HCT116 (cell line): ENCODE measurements around the gene ZNF554. TPM values are rescaled to one million over a fixed set of nuclear protein-coding genes. Genes with fewer than 3 reads are reported as not detected.

Experiments used
- ATAC-seq: fragments of 200-7000 bp; cut with Tn5 transposase; 2 replicates; pipeline ENCODE4 v1.9.1; 2020; ENCODE audit warnings: mild to moderate bottlenecking, moderate library complexity
- BruUV-seq: library from RNA; stranded (reverse); fragments of 400-500 nt; replicated peaks from 2 replicates; lab custom pipeline; 2021; lab: Mats Ljungman, UMichigan
- CTCF ChIA-PET: fragments of 300-600 bp; sonication (Branson Sonifier 250); formaldehyde crosslinking; loops from one replicate; lab custom pipeline; 2021; ENCODE audit warnings: antibody characterized with exemption; lab: Charles Lee
- POLR2A ChIA-PET: fragments of 300-600, 350-600 bp; sonication (Branson Sonifier 250); formaldehyde crosslinking; loops from one replicate; lab custom pipeline; 2021; ENCODE audit warnings: antibody characterized with exemption; lab: Charles Lee
- RAD21 ChIA-PET, 2 experiments: fragments of 300-600 bp; sonication (Branson Sonifier 250); formaldehyde crosslinking; loops; one replicate each; lab custom pipeline; 2023; ENCODE audit warnings: low total read pairs in 2 of 2; ENCODE audit not compliant: uncharacterized antibody in 2 of 2, unreplicated experiment in 2 of 2, low non-redundant PET in 1 of 2; lab: Charles Lee
- DNase-seq: peaks from one replicate; pipeline ENCODE4 v3.0.0-alpha.2; 2010; ENCODE audit warnings: low read depth, low spot score
- H2AFZ ChIP-seq: fragments of 200-600 bp; shearing (Covaris generic), sonication (generic); 2 replicates; pipeline ENCODE4 v1.6.1; 2017; ENCODE audit warnings: low read depth, mixed run types, mixed read lengths, antibody characterized with exemption, low read length; ENCODE audit not compliant: poor library complexity, severe bottlenecking
- H3K27ac ChIP-seq: 2 replicates; pipeline ENCODE4 v1.5.1; 2012; ENCODE audit warnings: low read depth, low read length
- H3K27me3 ChIP-seq: fragments of 200-600 bp; sonication (generic); 2 replicates; pipeline ENCODE4 v1.6.1; 2016; ENCODE audit warnings: mixed run types, low read length, mixed read lengths; ENCODE audit not compliant: insufficient read depth
- H3K36me3 ChIP-seq, 2 experiments: fragments of 200-500 bp in 1 of 2; fragments of 200-600 bp in 1 of 2; sonication (Bioruptor generic) in 1 of 2; sonication (generic) in 1 of 2; 2 replicates each; pipeline versions ENCODE4 v1.5.1 to v1.6.1; 2014 to 2016; ENCODE audit warnings: low read length in 2 of 2, inconsistent platforms in 1 of 2, mixed read lengths in 1 of 2, mixed run types in 1 of 2; ENCODE audit not compliant: insufficient read depth in 2 of 2, control insufficient read depth in 1 of 2
- H3K4me1 ChIP-seq, 2 experiments: fragments of 200-600 bp in 1 of 2; sonication (generic) in 1 of 2; 2 replicates each; pipeline versions ENCODE4 v1.5.1 to v1.6.1; 2012 to 2017; ENCODE audit warnings: low read length in 2 of 2, inconsistent platforms in 1 of 2, mild to moderate bottlenecking in 1 of 2, mixed read lengths in 1 of 2, mixed run types in 1 of 2, moderate library complexity in 1 of 2; ENCODE audit not compliant: insufficient read depth in 2 of 2, control insufficient read depth in 1 of 2
- H3K4me2 ChIP-seq: fragments of 200-600 bp; sonication (generic); 2 replicates; pipeline ENCODE4 v1.6.1; 2017; ENCODE audit warnings: mixed run types, low read length, mixed read lengths
- H3K4me3 ChIP-seq, 2 experiments: fragments of 200-600 bp in 1 of 2; sonication (generic) in 1 of 2; replicated peaks in 1 of 2; 2 replicates each; pipeline ENCODE4 v1.5.1; 2011 to 2016; ENCODE audit warnings: low read length in 2 of 2, control low read depth in 1 of 2, low read depth in 1 of 2, mild to moderate bottlenecking in 1 of 2, mixed read lengths in 1 of 2, mixed run types in 1 of 2
- H3K79me2 ChIP-seq: fragments of 200-600 bp; sonication (generic); 2 replicates; pipeline ENCODE4 v1.6.1; 2017; ENCODE audit warnings: mild to moderate bottlenecking, mixed run types, low read length, moderate library complexity, mixed read lengths; ENCODE audit not compliant: insufficient read depth
- H3K9ac ChIP-seq: fragments of 200-600 bp; sonication (generic); 2 replicates; pipeline ENCODE4 v1.6.1; 2016; ENCODE audit warnings: low read length, mixed read lengths
- H3K9me2 ChIP-seq: fragments of 200-600 bp; sonication (generic), shearing (Covaris generic); 2 replicates; pipeline ENCODE4 v1.6.1; 2017; ENCODE audit warnings: mixed run types, mild to moderate bottlenecking, moderate library complexity; ENCODE audit not compliant: insufficient read depth
- H3K9me3 ChIP-seq, 2 experiments: fragments of 200-500 bp in 1 of 2; fragments of 200-600 bp in 1 of 2; sonication (Bioruptor generic) in 1 of 2; sonication (generic) in 1 of 2; 2 replicates each; pipeline ENCODE4 v1.6.1; 2014 to 2017; ENCODE audit warnings: low read length in 2 of 2, mixed read lengths in 2 of 2, inconsistent platforms in 1 of 2, low read depth in 1 of 2, mild to moderate bottlenecking in 1 of 2, mixed run types in 1 of 2, moderate library complexity in 1 of 2; ENCODE audit not compliant: control insufficient read depth in 1 of 2, insufficient read depth in 1 of 2
- H4K20me1 ChIP-seq: fragments of 200-600 bp; sonication (generic), shearing (Covaris generic); 2 replicates; pipeline ENCODE4 v1.6.1; 2017; ENCODE audit warnings: mixed run types, mild to moderate bottlenecking, moderate library complexity; ENCODE audit not compliant: insufficient read depth
- CBX3 ChIP-seq: IDR thresholded peaks from 2 replicates; pipeline ENCODE4 v1.6.1; 2012; ENCODE audit warnings: low read depth
- CEBPB ChIP-seq: IDR thresholded peaks from 2 replicates; pipeline ENCODE4 v1.6.1; 2012; ENCODE audit warnings: low read depth
- CTCF ChIP-seq, 3 experiments: fragments of 200-600 bp in 1 of 3; sonication (generic) in 1 of 3; IDR thresholded peaks in 2 of 3; conservative IDR thresholded peaks in 1 of 3; 2 replicates each; pipeline ENCODE4 v1.5.1; 2012 to 2017; ENCODE audit warnings: low read depth in 2 of 3, low read length in 2 of 3, antibody characterized with exemption in 1 of 3, borderline replicate concordance in 1 of 3, control low read depth in 1 of 3, mild to moderate bottlenecking in 1 of 3, mixed read lengths in 1 of 3, mixed run types in 1 of 3, moderate library complexity in 1 of 3; ENCODE audit not compliant: insufficient read depth in 1 of 3
- ELF1 ChIP-seq: IDR thresholded peaks from 2 replicates; pipeline ENCODE4 v1.6.1; 2012; ENCODE audit warnings: low read depth, borderline replicate concordance
- EZH2 ChIP-seq: fragments of 200-600 bp; sonication (generic); IDR thresholded peaks from 2 replicates; pipeline ENCODE4 v1.6.1; 2017; ENCODE audit warnings: antibody characterized with exemption, mixed run types
- EZH2phosphoT487 ChIP-seq: fragments of 200-600 bp; IDR thresholded peaks from 2 replicates; pipeline ENCODE4 v1.6.1; 2018; ENCODE audit warnings: antibody characterized with exemption, borderline replicate concordance
- FOSL1 ChIP-seq: IDR thresholded peaks from 2 replicates; pipeline ENCODE4 v1.6.1; 2012; ENCODE audit warnings: low read depth
- POLR2A ChIP-seq: IDR thresholded peaks from 2 replicates; pipeline ENCODE4 v1.7.0; 2011; ENCODE audit warnings: borderline replicate concordance; ENCODE audit not compliant: insufficient read depth, insufficient read length; ENCODE audit errors: extremely low read depth
- POLR2AphosphoS5 ChIP-seq: IDR thresholded peaks from 2 replicates; pipeline ENCODE4 v1.6.1; 2011; ENCODE audit warnings: mild to moderate bottlenecking, low read depth, low read length, moderate library complexity
- RAD21 ChIP-seq: IDR thresholded peaks from 2 replicates; pipeline ENCODE4 v1.6.1; 2012; ENCODE audit warnings: low read depth, mild to moderate bottlenecking
- SRF ChIP-seq: IDR thresholded peaks from 2 replicates; pipeline ENCODE4 v1.6.1; 2012; ENCODE audit warnings: low read depth
- TCF7L2 ChIP-seq: IDR thresholded peaks from 2 replicates; pipeline ENCODE4 v1.7.0; 2011; ENCODE audit warnings: borderline replicate concordance, inconsistent platforms; ENCODE audit not compliant: insufficient read depth, insufficient read length; ENCODE audit errors: extremely low read depth
- ZFX ChIP-seq: fragments of 450-650 bp; IDR thresholded peaks from 2 replicates; pipeline ENCODE4 v1.6.1; 2017
- ZNF274 ChIP-seq: fragments of 200-500 bp; sonication (Bioruptor generic); IDR thresholded peaks from 2 replicates; pipeline ENCODE4 v1.6.1; 2014; ENCODE audit warnings: mild to moderate bottlenecking, low read depth, low read length, inconsistent platforms
- intact Hi-C: fragments of 100-400 bp; cut with micrococcal nuclease; formaldehyde crosslinking; loops from 2 replicates; pipeline ENCODE4 v1.10.0; 2022
- total RNA-seq: library from RNA; stranded (reverse); gene quantifications from one replicate; pipeline ENCODE4 v1.2.1, GENCODE V29; 2021; ENCODE audit not compliant: unreplicated experiment
- TF ChIP-seq, protein P1 (sequence below): IDR thresholded peaks from 2 replicates; pipeline ENCODE4 v1.6.1; 2012
- TF ChIP-seq, protein P2 (sequence below): IDR thresholded peaks from 2 replicates; pipeline ENCODE4 v1.6.1; 2012
- TF ChIP-seq, protein P3 (sequence below): IDR thresholded peaks from 2 replicates; pipeline ENCODE4 v1.6.1; 2012; ENCODE audit warnings: low read depth

Gene ZNF554
- total RNA-seq, 1 experiment from 2014 or later: 4.0 TPM

DNA sequence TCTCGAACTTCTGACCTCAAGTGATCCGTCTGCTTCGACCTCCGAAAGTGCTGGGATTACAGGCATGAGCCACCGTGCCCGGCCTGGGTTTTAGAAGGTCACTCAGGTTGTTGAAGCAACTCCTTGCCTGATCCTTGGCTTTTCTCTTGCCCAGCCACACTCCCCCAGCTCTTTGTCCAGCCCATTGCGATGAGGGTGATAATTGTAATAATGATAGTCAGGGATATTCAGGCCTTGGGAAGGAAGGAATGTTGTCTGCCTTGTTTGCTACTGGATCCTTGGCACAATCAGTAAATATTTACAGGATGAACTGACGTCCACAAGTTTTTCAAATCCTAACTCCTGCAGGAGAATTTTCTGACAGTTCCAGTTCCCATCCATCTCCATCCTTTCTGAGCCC, 32.6 kb upstream of the ZNF554 start (continued):
- TF ChIP-seq CTCF (IDR thresholded peaks at IDR 0.05 in 2 of 3, conservative IDR thresholded peaks at IDR 0.05 in 1 of 3; ENCODE audit: borderline replicate concordance in 1 of 3, insufficient read depth in 1 of 3, low read depth in 2 of 3, low read length in 2 of 3): no peak
- no peak for TF ChIP-seq EZH2phosphoT487
- TF ChIP-seq CEBPB: no peak
- no peak for TF ChIP-seq POLR2A

- no peak for ATAC-seq
- peaks cover 12 to 18% of the 10 kb centered on the region in 2 experiments; a peak in 3 of 4 replicates for H3K36me3 ChIP-seq
- H3K4me3 ChIP-seq: no peak overlapping the region
- H3K4me1 ChIP-seq: peaks cover 20 to 30% of the 10 kb centered on the region in 2 experiments
- no peak for DNase-seq
- no TSS peak for BruUV-seq
- H3K9me3 ChIP-seq: no peaks in the 10 kb centered on the region
- H3K27me3 ChIP-seq: no peaks in the 10 kb centered on the region
- no peak overlapping the region for H3K9ac ChIP-seq
- POLR2A ChIA-PET: no interaction called here
- no peak overlapping the region for H3K27ac ChIP-seq
- no peaks in the 10 kb centered on the region for H3K9me2 ChIP-seq
- H3K4me2 ChIP-seq: no peak overlapping the region
- H2AFZ ChIP-seq: no peak overlapping the region
- RAD21 ChIA-PET: no interaction called here
- no peaks in the 10 kb centered on the region for H4K20me1 ChIP-seq
- peaks cover 72% of the 10 kb centered on the region for H3K79me2 ChIP-seq
- intact Hi-C loops: no loop called here
- CTCF ChIA-PET: no interaction called here
- no peak for TF ChIP-seq ZNF274
- TF ChIP-seq, protein P1, sequence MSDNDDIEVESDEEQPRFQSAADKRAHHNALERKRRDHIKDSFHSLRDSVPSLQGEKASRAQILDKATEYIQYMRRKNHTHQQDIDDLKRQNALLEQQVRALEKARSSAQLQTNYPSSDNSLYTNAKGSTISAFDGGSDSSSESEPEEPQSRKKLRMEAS: no peak
- TF ChIP-seq RAD21: no peak
- no peak for TF ChIP-seq CTCF (IDR thresholded peaks at IDR 0.05 in 2 of 3, conservative IDR thresholded peaks at IDR 0.05 in 1 of 3; ENCODE audit: borderline replicate concordance in 1 of 3, insufficient read depth in 1 of 3, low read depth in 2 of 3, low read length in 2 of 3)
- TF ChIP-seq CBX3: no peak
- TF ChIP-seq FOSL1: no peak
- no peak for TF ChIP-seq TCF7L2
- TF ChIP-seq ELF1: no peak
- TF ChIP-seq, protein P2, sequence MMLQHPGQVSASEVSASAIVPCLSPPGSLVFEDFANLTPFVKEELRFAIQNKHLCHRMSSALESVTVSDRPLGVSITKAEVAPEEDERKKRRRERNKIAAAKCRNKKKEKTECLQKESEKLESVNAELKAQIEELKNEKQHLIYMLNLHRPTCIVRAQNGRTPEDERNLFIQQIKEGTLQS: no peak
- TF ChIP-seq EZH2: no peak
- no peak for TF ChIP-seq POLR2A
- no peak for TF ChIP-seq ZFX
- TF ChIP-seq POLR2AphosphoS5: no peak
- no peak for TF ChIP-seq SRF
- no peak for TF ChIP-seq EZH2phosphoT487
- TF ChIP-seq, protein P3, sequence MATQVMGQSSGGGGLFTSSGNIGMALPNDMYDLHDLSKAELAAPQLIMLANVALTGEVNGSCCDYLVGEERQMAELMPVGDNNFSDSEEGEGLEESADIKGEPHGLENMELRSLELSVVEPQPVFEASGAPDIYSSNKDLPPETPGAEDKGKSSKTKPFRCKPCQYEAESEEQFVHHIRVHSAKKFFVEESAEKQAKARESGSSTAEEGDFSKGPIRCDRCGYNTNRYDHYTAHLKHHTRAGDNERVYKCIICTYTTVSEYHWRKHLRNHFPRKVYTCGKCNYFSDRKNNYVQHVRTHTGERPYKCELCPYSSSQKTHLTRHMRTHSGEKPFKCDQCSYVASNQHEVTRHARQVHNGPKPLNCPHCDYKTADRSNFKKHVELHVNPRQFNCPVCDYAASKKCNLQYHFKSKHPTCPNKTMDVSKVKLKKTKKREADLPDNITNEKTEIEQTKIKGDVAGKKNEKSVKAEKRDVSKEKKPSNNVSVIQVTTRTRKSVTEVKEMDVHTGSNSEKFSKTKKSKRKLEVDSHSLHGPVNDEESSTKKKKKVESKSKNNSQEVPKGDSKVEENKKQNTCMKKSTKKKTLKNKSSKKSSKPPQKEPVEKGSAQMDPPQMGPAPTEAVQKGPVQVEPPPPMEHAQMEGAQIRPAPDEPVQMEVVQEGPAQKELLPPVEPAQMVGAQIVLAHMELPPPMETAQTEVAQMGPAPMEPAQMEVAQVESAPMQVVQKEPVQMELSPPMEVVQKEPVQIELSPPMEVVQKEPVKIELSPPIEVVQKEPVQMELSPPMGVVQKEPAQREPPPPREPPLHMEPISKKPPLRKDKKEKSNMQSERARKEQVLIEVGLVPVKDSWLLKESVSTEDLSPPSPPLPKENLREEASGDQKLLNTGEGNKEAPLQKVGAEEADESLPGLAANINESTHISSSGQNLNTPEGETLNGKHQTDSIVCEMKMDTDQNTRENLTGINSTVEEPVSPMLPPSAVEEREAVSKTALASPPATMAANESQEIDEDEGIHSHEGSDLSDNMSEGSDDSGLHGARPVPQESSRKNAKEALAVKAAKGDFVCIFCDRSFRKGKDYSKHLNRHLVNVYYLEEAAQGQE: no peak
These were observed 31.4 kb upstream of the ZNF554 start for GRCh38 chr19:2788237-2788636.
